Measurements from ENCODE around the gene DNM2.
"Not testable (repeated sequence)": the region's sequence is repeated elsewhere in the genome, so short reads cannot be mapped to it uniquely, and the experiment has no call there.

Gene DNM2

DNA sequence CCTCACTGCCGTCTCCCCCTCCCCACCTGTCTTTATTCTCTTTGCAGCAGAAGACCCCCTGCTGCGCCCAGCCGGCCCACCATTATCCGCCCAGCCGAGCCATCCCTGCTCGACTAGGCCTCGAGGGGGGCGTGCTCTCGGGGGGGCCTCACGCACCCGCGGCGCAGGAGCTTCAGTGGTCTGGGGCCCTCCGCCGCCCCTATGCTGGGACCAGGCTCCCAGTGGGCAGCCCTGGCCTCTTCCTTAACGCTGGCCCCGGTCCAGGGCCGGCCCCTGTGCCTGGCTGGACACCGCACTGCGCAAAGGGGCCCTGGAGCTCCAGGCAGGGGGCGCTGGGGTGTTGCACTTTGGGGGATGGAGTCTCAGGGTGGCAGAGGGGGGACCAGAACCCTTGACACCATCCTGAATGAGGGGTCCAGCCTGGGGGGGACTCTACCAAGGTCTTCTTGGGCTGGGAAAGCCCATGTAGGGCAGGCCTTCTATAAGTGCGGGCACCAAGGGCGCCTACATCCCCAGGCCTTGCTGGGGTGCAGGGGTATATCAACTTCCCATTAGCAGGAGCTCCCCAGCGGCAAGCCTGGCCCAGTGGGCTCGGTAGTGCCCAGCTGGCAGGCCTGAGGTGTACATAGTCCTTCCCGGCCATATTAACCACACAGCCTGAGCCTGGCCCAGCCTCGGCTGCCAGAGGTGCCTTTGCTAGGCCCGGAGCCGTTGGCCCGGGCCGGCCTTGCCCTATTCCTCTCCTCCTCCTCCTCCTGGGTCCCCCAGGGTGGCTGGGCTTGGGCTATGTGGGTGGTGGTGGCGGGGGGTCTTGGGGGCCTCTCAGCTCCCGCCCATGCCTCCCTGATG, 113.3 kb downstream of the DNM2 start:
- no peak for DNase-seq (ENCODE audit: insufficient read length, low spot score)
- FAIRE-seq = no peak

- DNase-seq (ENCODE audit: insufficient read length, low spot score) (no peak), FAIRE-seq (no peak)
These were observed 114.4 kb downstream of the DNM2 start for GRCh38 chr19:10831987-10832938.

GRCh38 chr19:10832939-10833296, 115.0 kb downstream of the DNM2 start:
- DNase-seq (ENCODE audit: insufficient read length, low spot score) (no peak), FAIRE-seq (no peak)

GRCh38 chr19:10835089-10835753, 117.3 kb downstream of the DNM2 start:
- FAIRE-seq (no peak), DNase-seq (ENCODE audit: insufficient read length, low spot score) (peak; percentile 99)

- FAIRE-seq (peak; percentile 80), DNase-seq (ENCODE audit: insufficient read length, low spot score) (peak; percentile 98)
These were observed 118.0 kb downstream of the DNM2 start, which contains the start of gene TMED1 for GRCh38 chr19:10835754-10836478. Gene TMED1 (minus strand): TSS chr19:10836212. CDS start chr19:10836191, 21 bp downstream.

DNA sequence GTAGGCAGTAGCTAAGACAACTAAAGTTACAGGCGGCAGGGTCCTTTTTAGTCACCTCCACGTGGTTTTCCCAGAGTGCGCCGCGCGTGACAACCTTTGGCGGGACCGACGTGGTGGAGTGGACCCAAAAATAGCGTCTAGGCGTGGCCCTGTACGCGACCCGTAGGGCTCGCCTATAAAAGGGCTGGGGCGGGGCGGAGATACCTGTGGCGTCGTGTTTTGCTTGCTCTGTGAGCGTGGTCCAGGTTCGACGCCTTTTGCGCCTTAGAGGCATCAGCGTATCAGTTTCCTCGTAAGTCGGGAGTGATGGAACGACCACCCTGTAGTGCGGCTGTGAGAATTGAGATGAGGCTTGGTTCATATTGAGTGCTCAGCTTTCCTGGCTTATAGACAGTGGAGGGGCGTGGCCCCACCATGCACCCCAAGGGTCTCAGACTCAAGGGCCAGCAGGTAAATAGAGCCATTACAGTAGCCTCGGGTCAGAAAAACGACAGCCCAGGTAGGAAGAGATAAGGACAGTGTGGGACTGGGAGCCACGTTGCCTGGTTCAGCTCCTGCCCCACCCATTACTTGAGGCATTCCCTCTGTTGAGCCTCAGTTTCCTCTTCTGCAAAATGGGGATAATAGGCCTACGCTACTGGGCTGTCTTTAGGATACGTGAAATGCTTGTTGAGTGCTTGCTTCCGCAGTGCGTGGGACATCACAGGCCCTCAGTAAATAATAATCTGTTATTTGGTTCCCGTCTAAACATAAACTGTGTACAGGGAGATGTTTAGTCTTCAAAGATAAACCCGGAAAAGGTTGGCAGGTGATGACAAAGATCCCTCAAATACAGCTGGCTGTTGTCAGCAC, 118.8 kb downstream of the DNM2 start:
- FAIRE-seq = no peak

GRCh38 chr19:10837649-10838048, 119.8 kb downstream of the DNM2 start:
- not testable (repeated sequence) for FAIRE-seq; DNase-seq (ENCODE audit: insufficient read length, low spot score)

More for the DNA sequence above, 118.8 kb downstream of the DNM2 start:
- peak; percentile 86 for DNase-seq (ENCODE audit: insufficient read length, low spot score)

DNA sequence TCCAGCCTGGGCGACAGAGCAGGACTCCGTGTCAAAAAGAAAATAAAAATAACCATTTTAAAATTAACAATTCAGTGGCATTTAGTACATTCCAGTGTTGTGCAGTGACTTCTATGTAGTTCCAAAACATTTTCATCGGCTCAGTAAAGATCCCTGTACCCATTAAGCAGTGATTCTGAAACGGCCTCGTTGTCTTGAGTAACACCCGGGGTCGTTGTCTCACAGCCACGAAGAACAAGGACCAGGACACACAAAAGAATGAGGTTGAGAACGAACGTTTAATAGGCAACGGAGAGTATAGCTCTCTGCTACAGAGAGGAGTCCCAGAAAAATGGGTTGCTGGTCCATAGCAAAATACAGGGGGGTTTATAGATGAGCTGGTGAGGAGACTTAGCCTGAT, 120.5 kb downstream of the DNM2 start:
- DNase-seq (ENCODE audit: insufficient read length, low spot score) = no peak
- no peak for FAIRE-seq

- no peak for FAIRE-seq
- DNase-seq (ENCODE audit: insufficient read length, low spot score) = no peak
These were observed 121.5 kb downstream of the DNM2 start for GRCh38 chr19:10839114-10840050.

- DNase-seq (ENCODE audit: insufficient read length, low spot score) (no peak), FAIRE-seq (no peak)
These were observed 124.9 kb downstream of the DNM2 start for GRCh38 chr19:10842788-10843187.

DNA sequence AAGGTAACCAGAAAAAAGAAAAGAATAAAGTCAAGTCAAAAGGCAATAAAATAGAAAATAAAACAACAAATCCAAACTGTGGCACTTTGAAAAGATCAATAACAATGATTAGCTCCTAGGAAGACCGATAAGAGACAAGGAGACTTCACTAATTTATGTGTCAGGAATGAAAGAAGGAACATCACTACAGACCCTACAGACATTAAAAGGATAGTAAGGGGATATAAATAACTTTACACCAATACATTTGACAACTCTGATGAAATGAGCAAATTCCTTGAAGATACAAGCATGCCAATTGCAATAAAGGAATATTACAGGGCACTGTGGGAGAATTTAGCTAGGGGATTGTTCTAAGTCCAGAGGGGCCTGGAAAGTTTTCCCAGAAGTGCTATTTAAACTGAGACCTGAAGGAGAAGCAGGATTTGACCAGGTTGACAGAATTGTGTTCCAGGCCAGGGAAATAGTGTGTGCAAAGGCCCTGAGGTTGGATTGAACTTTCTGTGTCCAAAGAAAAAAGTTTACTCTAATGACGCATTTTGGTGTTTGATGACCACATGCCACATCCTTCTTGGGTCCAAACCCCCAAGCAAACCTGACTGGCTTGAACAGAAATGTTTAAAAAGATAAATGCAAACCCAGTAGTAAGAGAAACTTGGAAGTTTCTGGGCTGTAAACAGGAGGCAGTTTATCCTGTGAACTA, 128.8 kb downstream of the DNM2 start:
- no peak for DNase-seq (ENCODE audit: insufficient read length, low spot score)
- no peak for FAIRE-seq

GRCh38 chr19:10848230-10848856, 130.5 kb downstream of the DNM2 start, which contains the start of gene C19orf38:
Gene C19orf38 (plus strand): TSS chr19:10848415. CDS start chr19:10848509, 94 bp downstream.
- DNase-seq (ENCODE audit: insufficient read length, low spot score) = no peak
- FAIRE-seq = no peak

DNA sequence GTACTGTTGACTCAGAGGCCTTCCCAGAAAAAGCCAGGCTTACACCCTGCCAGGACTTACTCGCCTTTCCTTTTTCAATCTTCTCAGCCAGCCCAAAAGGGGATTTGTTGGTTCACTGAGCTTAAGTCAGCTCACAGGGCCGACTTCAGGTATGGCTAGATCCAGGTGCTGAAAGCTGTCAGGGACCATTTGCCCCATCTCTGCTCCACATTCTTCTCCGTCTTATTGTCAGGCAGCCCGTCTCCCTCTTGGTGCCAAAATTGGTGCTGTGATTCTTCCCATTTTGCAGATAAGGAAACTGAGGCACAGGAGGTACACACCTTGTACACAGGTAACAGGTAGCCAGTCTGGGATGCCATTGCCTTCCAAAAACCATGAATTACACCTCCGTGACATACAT, 132.8 kb downstream of the DNM2 start:
- DNase-seq (ENCODE audit: insufficient read length, low spot score) (no peak), FAIRE-seq (no peak)

DNA sequence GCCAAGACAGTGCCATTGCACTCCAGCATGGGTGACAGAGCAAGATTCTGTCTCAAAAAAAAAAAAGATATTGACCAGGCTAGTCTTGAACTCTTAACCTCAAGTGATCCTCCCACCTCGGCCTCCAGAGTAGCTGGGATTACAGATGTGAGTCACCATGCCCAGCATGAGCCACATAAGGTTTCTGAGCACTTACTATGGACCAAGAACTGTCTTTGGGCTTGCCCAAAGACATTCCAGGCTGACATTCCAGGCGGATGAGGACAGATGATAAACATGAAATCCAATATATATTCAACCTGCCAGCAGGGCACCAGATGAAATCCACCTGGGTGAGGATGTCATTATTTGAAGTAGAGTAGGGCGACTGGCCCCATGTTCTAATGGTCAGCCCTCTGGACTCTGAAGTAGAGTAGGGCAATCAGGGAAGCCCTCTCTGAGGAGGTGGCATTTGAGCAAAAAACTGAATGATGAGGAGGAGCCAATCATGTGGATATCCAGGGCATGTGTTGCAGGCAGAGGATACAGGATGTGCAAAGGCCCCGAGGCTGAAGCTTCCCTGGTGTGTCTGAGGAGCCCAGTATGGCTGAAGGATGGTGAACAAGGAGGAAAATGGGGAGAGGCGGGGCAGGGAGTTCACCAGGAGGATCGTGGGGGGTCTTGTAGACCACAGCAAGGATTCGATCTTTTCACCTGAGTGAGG, 134.4 kb downstream of the DNM2 start:
- peak; percentile 73 for DNase-seq (ENCODE audit: insufficient read length, low spot score)

GRCh38 chr19:10852941-10853340, 135.1 kb downstream of the DNM2 start:
- DNase-seq (ENCODE audit: insufficient read length, low spot score) (no peak), FAIRE-seq (no peak)

More for the DNA sequence above, 134.4 kb downstream of the DNM2 start:
- FAIRE-seq = peak; percentile 77

DNA sequence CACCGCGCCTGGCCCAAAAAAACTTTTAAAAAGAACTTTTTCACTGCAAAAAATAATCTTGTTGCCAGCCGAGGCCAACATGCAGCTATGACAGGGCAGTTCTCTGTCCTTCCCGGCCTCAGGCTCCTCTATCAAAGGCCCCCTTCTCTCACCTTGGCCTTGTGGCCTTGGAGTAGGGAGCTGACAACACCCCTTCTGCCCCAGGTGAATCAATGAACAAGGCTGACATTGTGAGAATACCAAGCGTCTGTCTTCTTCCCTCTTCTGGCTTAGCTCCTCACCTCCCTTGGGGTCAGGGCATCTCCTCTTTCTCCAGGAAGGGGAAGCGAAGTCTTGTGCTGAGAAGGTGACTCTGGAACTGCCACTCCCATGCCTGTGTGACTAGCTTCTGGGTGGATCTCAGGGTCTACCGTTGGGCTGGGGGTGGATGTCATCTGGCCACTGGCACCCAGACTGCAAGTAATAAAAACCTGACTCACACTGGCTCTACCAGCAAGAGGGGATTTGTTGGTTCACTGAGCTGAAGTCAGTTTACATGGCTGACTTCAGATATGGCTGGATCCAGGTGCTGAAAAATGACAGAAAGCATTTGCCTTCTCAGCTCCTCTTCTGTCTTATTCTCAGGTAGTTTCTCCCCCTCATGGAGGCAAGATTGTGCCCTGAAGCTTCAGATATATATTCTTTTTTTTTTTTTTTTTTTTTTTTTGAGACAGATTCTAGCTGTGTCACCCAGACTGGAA, 136.6 kb downstream of the DNM2 start:
- FAIRE-seq (no peak), DNase-seq (ENCODE audit: insufficient read length, low spot score) (no peak)

Data from HTR-8/SVneo (cell line).